Measurements from ENCODE around the gene PCF11.

DNA sequence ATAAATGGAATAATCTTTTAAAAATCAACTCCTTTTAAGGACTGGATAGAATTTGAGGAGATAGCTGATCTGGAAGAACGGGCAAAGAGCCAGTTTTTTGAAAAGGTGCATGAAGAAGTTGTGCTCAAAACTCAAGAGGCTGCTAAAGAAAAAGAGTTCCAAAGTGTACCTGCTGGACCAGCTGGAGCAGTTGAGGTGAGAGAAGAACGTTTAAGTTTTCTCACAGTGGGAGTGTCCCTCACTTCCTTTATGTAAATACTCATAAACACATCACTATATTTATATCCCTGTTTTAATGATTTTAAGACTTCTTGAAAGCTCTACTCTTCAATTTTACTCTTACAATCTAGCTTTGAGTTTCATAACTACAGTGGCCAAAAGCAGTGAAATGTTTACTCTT, 24.9 kb downstream of the PCF11 start:
- TF ChIP-seq, protein P1, sequence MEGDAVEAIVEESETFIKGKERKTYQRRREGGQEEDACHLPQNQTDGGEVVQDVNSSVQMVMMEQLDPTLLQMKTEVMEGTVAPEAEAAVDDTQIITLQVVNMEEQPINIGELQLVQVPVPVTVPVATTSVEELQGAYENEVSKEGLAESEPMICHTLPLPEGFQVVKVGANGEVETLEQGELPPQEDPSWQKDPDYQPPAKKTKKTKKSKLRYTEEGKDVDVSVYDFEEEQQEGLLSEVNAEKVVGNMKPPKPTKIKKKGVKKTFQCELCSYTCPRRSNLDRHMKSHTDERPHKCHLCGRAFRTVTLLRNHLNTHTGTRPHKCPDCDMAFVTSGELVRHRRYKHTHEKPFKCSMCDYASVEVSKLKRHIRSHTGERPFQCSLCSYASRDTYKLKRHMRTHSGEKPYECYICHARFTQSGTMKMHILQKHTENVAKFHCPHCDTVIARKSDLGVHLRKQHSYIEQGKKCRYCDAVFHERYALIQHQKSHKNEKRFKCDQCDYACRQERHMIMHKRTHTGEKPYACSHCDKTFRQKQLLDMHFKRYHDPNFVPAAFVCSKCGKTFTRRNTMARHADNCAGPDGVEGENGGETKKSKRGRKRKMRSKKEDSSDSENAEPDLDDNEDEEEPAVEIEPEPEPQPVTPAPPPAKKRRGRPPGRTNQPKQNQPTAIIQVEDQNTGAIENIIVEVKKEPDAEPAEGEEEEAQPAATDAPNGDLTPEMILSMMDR (IDR thresholded peaks at IDR 0.05) = no peak
- TF ChIP-seq POLR2A (IDR thresholded peaks at IDR 0.05) = no peak

All from thyroid gland (tissue), 4 donors.